Neural crest cell (in vitro differentiated cells): Measurements from ENCODE around the gene ATXN7L3. TPM values are rescaled to one million over a fixed set of nuclear protein-coding genes. Genes with fewer than 3 reads are reported as not detected.

ENCODE experiments used
- DNase-seq: peaks from one replicate; pipeline ENCODE4 v3.0.0; 2021; ENCODE audit warnings: low read depth, mixed read lengths, low spot score
- H3K27ac Mint-ChIP-seq: one replicate; pipeline ENCODE4 v1.8.0; 2021; ENCODE audit warnings: mild to moderate bottlenecking, mixed read lengths; ENCODE audit not compliant: unreplicated experiment
- H3K27me3 Mint-ChIP-seq: 2 replicates; pipeline ENCODE4 v1.8.0; 2021; ENCODE audit warnings: low read depth, mild to moderate bottlenecking, mixed read lengths
- H3K36me3 Mint-ChIP-seq: 2 replicates; pipeline ENCODE4 v1.8.0; 2021; ENCODE audit warnings: low read depth, mild to moderate bottlenecking, mixed read lengths
- H3K4me1 Mint-ChIP-seq: 2 replicates; pipeline ENCODE4 v1.8.0; 2021; ENCODE audit warnings: mixed read lengths
- H3K4me3 Mint-ChIP-seq: one replicate; pipeline ENCODE4 v1.8.0; 2021; ENCODE audit warnings: mild to moderate bottlenecking, mixed read lengths
- H3K9me3 Mint-ChIP-seq: 2 replicates; pipeline ENCODE4 v1.8.0; 2021; ENCODE audit warnings: mixed read lengths
- CTCF ChIP-seq: fragments of 200-600 bp; sonication (generic); conservative IDR thresholded peaks from 2 replicates; pipeline ENCODE4 v1.5.0; 2021; ENCODE audit warnings: antibody characterized with exemption, mild to moderate bottlenecking
- total RNA-seq: library from RNA; stranded (reverse); gene quantifications from 2 replicates; pipeline ENCODE4 v1.2.1, GENCODE V29; 2021

ATXN7L3 gene
- total RNA-seq, 1 donor from 2014 or later, result 119 TPM

- Mint-ChIP-seq H3K4me3 (peak overlapping the region; percentile 99), H3K27me3 (peaks cover 4% of the 10 kb centered on the region), H3K27ac (peak overlapping the region; percentile 93), H3K36me3 (peaks cover 4% of the 10 kb centered on the region), H3K9me3 (no peaks in the 10 kb centered on the region), H3K4me1 (peaks cover 43% of the 10 kb centered on the region)
- TF ChIP-seq CTCF, result no peak
- no peak for DNase-seq
These were observed 12.4 kb downstream of the ATXN7L3 start for GRCh38 chr17:44187131-44187899.

GRCh38 chr17:44186307-44187130, 13.2 kb downstream of the ATXN7L3 start, which contains the start of gene TMUB2:
TMUB2 (plus strand) TSS chr17:44186972; CDS start chr17:44187709, 737 bp downstream.
- peak within 1 kb of the TSS; percentile 99 for H3K4me3 Mint-ChIP-seq
- TF ChIP-seq CTCF, result no peak
- peaks cover 11% of the 10 kb centered on the region for H3K36me3 Mint-ChIP-seq
- no peaks in the 10 kb centered on the region for H3K9me3 Mint-ChIP-seq
- peak within 1 kb of the TSS; percentile 99 for H3K27ac Mint-ChIP-seq
- H3K4me1 Mint-ChIP-seq, result peaks cover 45% of the 10 kb centered on the region
- peak; percentile 99 for DNase-seq
- H3K27me3 Mint-ChIP-seq, result peaks cover 4% of the 10 kb centered on the region

- no peak for TF ChIP-seq CTCF
- Mint-ChIP-seq H3K36me3 (peaks cover 12% of the 10 kb centered on the region), H3K4me1 (peaks cover 37% of the 10 kb centered on the region), H3K27ac (peak overlapping the region; percentile 81), H3K27me3 (peaks cover 4% of the 10 kb centered on the region), H3K4me3 (peak overlapping the region; percentile 99), H3K9me3 (no peaks in the 10 kb centered on the region)
- no peak for DNase-seq
These were observed 15.4 kb downstream of the ATXN7L3 start for GRCh38 chr17:44184212-44184810.

- Mint-ChIP-seq H3K36me3 (peaks cover 19% of the 10 kb centered on the region), H3K4me3 (peak overlapping the region; percentile 76), H3K27ac (no peak overlapping the region), H3K27me3 (peaks cover 4% of the 10 kb centered on the region), H3K9me3 (no peaks in the 10 kb centered on the region), H3K4me1 (peaks cover 36% of the 10 kb centered on the region)
- no peak for DNase-seq
- TF ChIP-seq CTCF, result no peak
These were observed 16.7 kb downstream of the ATXN7L3 start for GRCh38 chr17:44183024-44183423.

GRCh38 chr17:44178133-44178532, 21.6 kb downstream of the ATXN7L3 start:
- peaks cover 4% of the 10 kb centered on the region for H3K4me1 Mint-ChIP-seq
- no peak for TF ChIP-seq CTCF
- no peaks in the 10 kb centered on the region for H3K27me3 Mint-ChIP-seq

More at GRCh38 chr17:44178133-44178532, 21.6 kb downstream of the ATXN7L3 start:
- no peak for DNase-seq
- Mint-ChIP-seq H3K36me3 (peaks cover 22% of the 10 kb centered on the region), H3K4me3 (no peak overlapping the region), H3K9me3 (no peaks in the 10 kb centered on the region), H3K27ac (no peak overlapping the region)
